Anterior cingulate cortex (tissue), 58 donors: ENCODE data around the gene PHYH.
"Not testable (repeated sequence)": the region's sequence is repeated elsewhere in the genome, so short reads cannot be mapped to it uniquely, and the experiment has no call there.

ENCODE experiments used
- DNase-seq, 58 donors: peaks; one replicate each; lab custom pipeline; 2025; lab: John Stamatoyannopoulos, UW

The PHYH gene

GRCh38 chr10:13299437-13300287 lies at the start of gene PHYH:
Gene PHYH (minus strand): TSS chr10:13300064. CDS start chr10:13300042, 22 bp downstream.
- peak; percentile 23 to 91 (median 82) for DNase-seq

- peak in 54 of 58 donors; percentile 5 to 83 (median 62) for DNase-seq
Measured at GRCh38 chr10:13348216-13349017, 48.6 kb upstream of the PHYH start, which contains the start of gene SEPHS1. Gene SEPHS1 (minus strand): TSS chr10:13348293. CDS start chr10:13344950, 3,343 bp downstream.

- DNase-seq: peak in 54 of 58 donors; percentile 17 to 89 (median 70)
Measured at GRCh38 chr10:13347500-13348156, 47.8 kb upstream of the PHYH start.

GRCh38 chr10:13347043-13347499 lies 47.2 kb upstream of the PHYH start:
- peak in 12 of 58 donors; percentile 12 to 70 (median 44) for DNase-seq

- peak in 3 of 58 donors; percentile 5 to 9 (median 7) for DNase-seq
Measured at GRCh38 chr10:13346283-13347042, 46.6 kb upstream of the PHYH start.

GRCh38 chr10:13340626-13341376 lies 40.9 kb upstream of the PHYH start:
- DNase-seq: no peak

- no peak for DNase-seq
Measured at GRCh38 chr10:13340068-13340467, 40.2 kb upstream of the PHYH start.

GRCh38 chr10:13338390-13339110 lies 38.7 kb upstream of the PHYH start:
- no peak for DNase-seq

- DNase-seq: no peak
Measured at GRCh38 chr10:13337827-13338196, 37.9 kb upstream of the PHYH start.

- no peak for DNase-seq
Measured at GRCh38 chr10:13337128-13337826, 37.4 kb upstream of the PHYH start.

GRCh38 chr10:13335881-13336280 lies 36.0 kb upstream of the PHYH start:
- DNase-seq: peak in 1 of 58 donors; percentile 5

- DNase-seq: no peak
Measured at GRCh38 chr10:13334556-13334955, 34.7 kb upstream of the PHYH start.

- DNase-seq: no peak
Measured at GRCh38 chr10:13331646-13332045, 31.8 kb upstream of the PHYH start.

- DNase-seq: not testable (repeated sequence)
Measured at GRCh38 chr10:13330980-13331379, 31.1 kb upstream of the PHYH start.

GRCh38 chr10:13329565-13329964 lies 29.7 kb upstream of the PHYH start:
- DNase-seq: no peak

GRCh38 chr10:13328613-13329012 lies 28.7 kb upstream of the PHYH start:
- DNase-seq: no peak

GRCh38 chr10:13328126-13328525 lies 28.3 kb upstream of the PHYH start:
- DNase-seq: no peak

- DNase-seq: no peak
Measured at GRCh38 chr10:13327534-13327933, 27.7 kb upstream of the PHYH start.
